ENCODE results near the gene ASB2. TPM values are rescaled to one million over a fixed set of nuclear protein-coding genes. Genes with fewer than 3 reads are reported as not detected.

ASB2 gene
- total and polyA plus RNA-seq, 2 of the 8 experiments (the other 6 are each of a cell fraction or from before 2014, with no cell fraction given): 1.0 to 2.1 TPM

- TF ChIP-seq, protein P1, sequence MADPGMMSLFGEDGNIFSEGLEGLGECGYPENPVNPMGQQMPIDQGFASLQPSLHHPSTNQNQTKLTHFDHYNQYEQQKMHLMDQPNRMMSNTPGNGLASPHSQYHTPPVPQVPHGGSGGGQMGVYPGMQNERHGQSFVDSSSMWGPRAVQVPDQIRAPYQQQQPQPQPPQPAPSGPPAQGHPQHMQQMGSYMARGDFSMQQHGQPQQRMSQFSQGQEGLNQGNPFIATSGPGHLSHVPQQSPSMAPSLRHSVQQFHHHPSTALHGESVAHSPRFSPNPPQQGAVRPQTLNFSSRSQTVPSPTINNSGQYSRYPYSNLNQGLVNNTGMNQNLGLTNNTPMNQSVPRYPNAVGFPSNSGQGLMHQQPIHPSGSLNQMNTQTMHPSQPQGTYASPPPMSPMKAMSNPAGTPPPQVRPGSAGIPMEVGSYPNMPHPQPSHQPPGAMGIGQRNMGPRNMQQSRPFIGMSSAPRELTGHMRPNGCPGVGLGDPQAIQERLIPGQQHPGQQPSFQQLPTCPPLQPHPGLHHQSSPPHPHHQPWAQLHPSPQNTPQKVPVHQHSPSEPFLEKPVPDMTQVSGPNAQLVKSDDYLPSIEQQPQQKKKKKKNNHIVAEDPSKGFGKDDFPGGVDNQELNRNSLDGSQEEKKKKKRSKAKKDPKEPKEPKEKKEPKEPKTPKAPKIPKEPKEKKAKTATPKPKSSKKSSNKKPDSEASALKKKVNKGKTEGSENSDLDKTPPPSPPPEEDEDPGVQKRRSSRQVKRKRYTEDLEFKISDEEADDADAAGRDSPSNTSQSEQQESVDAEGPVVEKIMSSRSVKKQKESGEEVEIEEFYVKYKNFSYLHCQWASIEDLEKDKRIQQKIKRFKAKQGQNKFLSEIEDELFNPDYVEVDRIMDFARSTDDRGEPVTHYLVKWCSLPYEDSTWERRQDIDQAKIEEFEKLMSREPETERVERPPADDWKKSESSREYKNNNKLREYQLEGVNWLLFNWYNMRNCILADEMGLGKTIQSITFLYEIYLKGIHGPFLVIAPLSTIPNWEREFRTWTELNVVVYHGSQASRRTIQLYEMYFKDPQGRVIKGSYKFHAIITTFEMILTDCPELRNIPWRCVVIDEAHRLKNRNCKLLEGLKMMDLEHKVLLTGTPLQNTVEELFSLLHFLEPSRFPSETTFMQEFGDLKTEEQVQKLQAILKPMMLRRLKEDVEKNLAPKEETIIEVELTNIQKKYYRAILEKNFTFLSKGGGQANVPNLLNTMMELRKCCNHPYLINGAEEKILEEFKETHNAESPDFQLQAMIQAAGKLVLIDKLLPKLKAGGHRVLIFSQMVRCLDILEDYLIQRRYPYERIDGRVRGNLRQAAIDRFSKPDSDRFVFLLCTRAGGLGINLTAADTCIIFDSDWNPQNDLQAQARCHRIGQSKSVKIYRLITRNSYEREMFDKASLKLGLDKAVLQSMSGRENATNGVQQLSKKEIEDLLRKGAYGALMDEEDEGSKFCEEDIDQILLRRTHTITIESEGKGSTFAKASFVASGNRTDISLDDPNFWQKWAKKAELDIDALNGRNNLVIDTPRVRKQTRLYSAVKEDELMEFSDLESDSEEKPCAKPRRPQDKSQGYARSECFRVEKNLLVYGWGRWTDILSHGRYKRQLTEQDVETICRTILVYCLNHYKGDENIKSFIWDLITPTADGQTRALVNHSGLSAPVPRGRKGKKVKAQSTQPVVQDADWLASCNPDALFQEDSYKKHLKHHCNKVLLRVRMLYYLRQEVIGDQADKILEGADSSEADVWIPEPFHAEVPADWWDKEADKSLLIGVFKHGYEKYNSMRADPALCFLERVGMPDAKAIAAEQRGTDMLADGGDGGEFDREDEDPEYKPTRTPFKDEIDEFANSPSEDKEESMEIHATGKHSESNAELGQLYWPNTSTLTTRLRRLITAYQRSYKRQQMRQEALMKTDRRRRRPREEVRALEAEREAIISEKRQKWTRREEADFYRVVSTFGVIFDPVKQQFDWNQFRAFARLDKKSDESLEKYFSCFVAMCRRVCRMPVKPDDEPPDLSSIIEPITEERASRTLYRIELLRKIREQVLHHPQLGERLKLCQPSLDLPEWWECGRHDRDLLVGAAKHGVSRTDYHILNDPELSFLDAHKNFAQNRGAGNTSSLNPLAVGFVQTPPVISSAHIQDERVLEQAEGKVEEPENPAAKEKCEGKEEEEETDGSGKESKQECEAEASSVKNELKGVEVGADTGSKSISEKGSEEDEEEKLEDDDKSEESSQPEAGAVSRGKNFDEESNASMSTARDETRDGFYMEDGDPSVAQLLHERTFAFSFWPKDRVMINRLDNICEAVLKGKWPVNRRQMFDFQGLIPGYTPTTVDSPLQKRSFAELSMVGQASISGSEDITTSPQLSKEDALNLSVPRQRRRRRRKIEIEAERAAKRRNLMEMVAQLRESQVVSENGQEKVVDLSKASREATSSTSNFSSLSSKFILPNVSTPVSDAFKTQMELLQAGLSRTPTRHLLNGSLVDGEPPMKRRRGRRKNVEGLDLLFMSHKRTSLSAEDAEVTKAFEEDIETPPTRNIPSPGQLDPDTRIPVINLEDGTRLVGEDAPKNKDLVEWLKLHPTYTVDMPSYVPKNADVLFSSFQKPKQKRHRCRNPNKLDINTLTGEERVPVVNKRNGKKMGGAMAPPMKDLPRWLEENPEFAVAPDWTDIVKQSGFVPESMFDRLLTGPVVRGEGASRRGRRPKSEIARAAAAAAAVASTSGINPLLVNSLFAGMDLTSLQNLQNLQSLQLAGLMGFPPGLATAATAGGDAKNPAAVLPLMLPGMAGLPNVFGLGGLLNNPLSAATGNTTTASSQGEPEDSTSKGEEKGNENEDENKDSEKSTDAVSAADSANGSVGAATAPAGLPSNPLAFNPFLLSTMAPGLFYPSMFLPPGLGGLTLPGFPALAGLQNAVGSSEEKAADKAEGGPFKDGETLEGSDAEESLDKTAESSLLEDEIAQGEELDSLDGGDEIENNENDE (IDR thresholded peaks at IDR 0.05; ENCODE audit: insufficient replicate concordance, low read length): no peak
- TF ChIP-seq, protein P2, sequence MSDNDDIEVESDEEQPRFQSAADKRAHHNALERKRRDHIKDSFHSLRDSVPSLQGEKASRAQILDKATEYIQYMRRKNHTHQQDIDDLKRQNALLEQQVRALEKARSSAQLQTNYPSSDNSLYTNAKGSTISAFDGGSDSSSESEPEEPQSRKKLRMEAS (IDR thresholded peaks at IDR 0.05): no peak
- no peak for TF ChIP-seq ASH2L (IDR thresholded peaks at IDR 0.05; ENCODE audit: low read length)
- no peak for TF ChIP-seq KDM4A (IDR thresholded peaks at IDR 0.05; ENCODE audit: low read depth, low read length, severe bottlenecking)
- no peak for TF ChIP-seq CBX8 (IDR thresholded peaks at IDR 0.05; ENCODE audit: borderline replicate concordance, low read depth, low read length)
- no peak for TF ChIP-seq BRCA1 (IDR thresholded peaks at IDR 0.05; ENCODE audit: low read depth, low read length)
- TF ChIP-seq POLR2A (IDR thresholded peaks at IDR 0.05; ENCODE audit: control extremely low read depth in 1 of 2, low read depth in 2 of 2, low read length in 2 of 2): no peak
Observed at GRCh38 chr14:93932642-93933041, 43.7 kb downstream of the ASB2 start (continued).
